ENCODE results near the gene RNASE4.

RNASE4 gene

GRCh38 chr14:20676072-20676471, 8.3 kb upstream of the RNASE4 start:
- no peak for DNase-seq

- DNase-seq, result no peak
Measured at GRCh38 chr14:20679907-20680306, 4.5 kb upstream of the RNASE4 start.

- no peak for DNase-seq
Measured at GRCh38 chr14:20680363-20680762, 4.0 kb upstream of the RNASE4 start.

GRCh38 chr14:20680843-20681347, 3.5 kb upstream of the RNASE4 start:
- DNase-seq, result no peak

- peak; percentile 94 for DNase-seq
Measured at GRCh38 chr14:20681348-20682126, 2.8 kb upstream of the RNASE4 start.

GRCh38 chr14:20682127-20682434, 2.3 kb upstream of the RNASE4 start:
- DNase-seq, result no peak

- DNase-seq, result peak; percentile 89
Measured at GRCh38 chr14:20682435-20683124, 1.8 kb upstream of the RNASE4 start.

- peak; percentile 95 for DNase-seq
Measured at GRCh38 chr14:20683125-20683890, 1.1 kb upstream of the RNASE4 start.

GRCh38 chr14:20684662-20685456, 499 bp downstream of the RNASE4 start:
- DNase-seq, result no peak

GRCh38 chr14:20686386-20687143, 2.2 kb downstream of the RNASE4 start:
- no peak for DNase-seq

GRCh38 chr14:20687362-20688166, 3.2 kb downstream of the RNASE4 start:
- no peak for DNase-seq

- DNase-seq, result no peak
Measured at GRCh38 chr14:20688167-20688839, 3.9 kb downstream of the RNASE4 start, which contains the start of gene ANG. Gene ANG, plus strand, starts transcription at chr14:20688764. Its CDS starts 4,801 bp downstream, at chr14:20693565.

GRCh38 chr14:20690848-20691640, 6.7 kb downstream of the RNASE4 start:
- peak; percentile 76 for DNase-seq

GRCh38 chr14:20692116-20692751, 7.9 kb downstream of the RNASE4 start:
- DNase-seq, result peak; percentile 79

GRCh38 chr14:20696764-20697163, 12.4 kb downstream of the RNASE4 start:
- DNase-seq, result no peak

GRCh38 chr14:20697273-20698017, 13.1 kb downstream of the RNASE4 start:
- DNase-seq, result peak; percentile 78

GRCh38 chr14:20698018-20698329, 13.6 kb downstream of the RNASE4 start:
- DNase-seq, result no peak

- no peak for DNase-seq
Measured at GRCh38 chr14:20698934-20699333, 14.6 kb downstream of the RNASE4 start.

All from activated CD4-positive, alpha-beta T cell treated with anti-CD3 and anti-CD28 coated beads, Interleukin-2, amount 50 U/mL, for 16 hours (primary cell).